Colonic mucosa (tissue), 4 donors: ENCODE results near the gene OR2H1. TPM values are rescaled to one million over a fixed set of nuclear protein-coding genes. Genes with fewer than 3 reads are reported as not detected.

Experiments used
- DNase-seq: peaks from one replicate; pipeline ENCODE4 v3.0.0-alpha.2; 2020
- H3K27ac ChIP-seq: fragments of 200-600 bp; one replicate; pipeline ENCODE4 v1.8.0; 2021
- H3K27me3 ChIP-seq: fragments of 200-600 bp; one replicate; pipeline ENCODE4 v1.8.0; 2021
- H3K36me3 ChIP-seq: fragments of 200-600 bp; one replicate; pipeline ENCODE4 v1.8.0; 2021
- H3K4me1 ChIP-seq: fragments of 200-600 bp; one replicate; pipeline ENCODE4 v1.8.0; 2021; ENCODE audit warnings: mild to moderate bottlenecking
- H3K4me3 ChIP-seq: fragments of 200-600 bp; one replicate; pipeline ENCODE4 v1.8.0; 2021
- H3K9ac ChIP-seq, 2 donors: one replicate each; pipeline ENCODE4 v1.7.0; 2013; ENCODE audit warnings: control low read depth in 2 of 2, low read depth in 2 of 2, low read length in 2 of 2
- H3K9me3 ChIP-seq: fragments of 200-600 bp; one replicate; pipeline ENCODE4 v1.8.0; 2021
- intact Hi-C: fragments of 100-400 bp; cut with DNase I; formaldehyde crosslinking; loops from one replicate; pipeline ENCODE4 v1.14.1; 2022
- total RNA-seq, 2 donors: library from RNA; stranded (reverse); fragmentation: NEBNext Ultra II Directional in 1 of 2; extraction: Animal tissue kit (Norgen Biotek cat#: 25700) in 1 of 2; gene quantifications; one replicate each; pipeline ENCODE4 v1.2.1, GENCODE V29; 2021
- TF ChIP-seq, protein P1 (sequence below): fragments of 200-600 bp; IDR thresholded peaks from one replicate; pipeline ENCODE4 v1.8.0; 2022; ENCODE audit warnings: antibody characterized with exemption, mild to moderate bottlenecking
- donor health status: healthy.
- donor health status: DM: no; HTN: no; CAD: no.
- donor health status: DM: no; HTN: no; CAD: no.

Gene OR2H1
- total RNA-seq, 2 donors from 2014 or later: not detected

DNA sequence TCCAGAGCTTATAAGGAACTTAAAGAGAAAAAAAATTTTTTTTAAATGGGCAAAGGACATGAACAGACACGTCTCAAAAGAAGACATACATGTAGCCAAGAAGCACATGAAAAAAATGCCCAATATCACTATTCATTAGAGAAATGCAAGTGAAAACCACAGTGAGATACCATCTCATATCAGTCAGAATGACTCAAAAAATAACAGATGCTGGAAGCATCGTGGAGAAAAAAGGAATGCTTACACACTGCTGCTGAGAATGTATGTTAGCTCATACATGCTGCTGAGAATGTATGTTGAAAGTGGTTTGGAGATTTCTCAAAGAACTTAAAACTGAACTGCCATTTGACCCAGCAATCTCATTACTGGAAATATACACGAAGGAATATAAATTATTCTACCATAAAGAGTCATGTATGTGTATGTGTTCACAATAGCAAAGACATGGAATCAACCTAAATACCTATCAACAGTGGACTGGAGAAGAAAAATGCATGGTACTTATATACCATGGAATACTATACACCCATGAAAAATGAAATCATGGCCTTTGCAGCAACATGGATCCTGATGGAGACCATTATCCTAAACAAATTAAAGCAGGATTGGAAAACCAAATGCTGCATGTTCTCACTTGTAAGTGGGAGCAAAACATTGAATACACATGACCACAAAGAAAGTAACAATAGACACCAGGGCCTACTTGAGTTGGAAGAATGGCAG, 5.3 kb upstream of the OR2H1 start:
- Histone ChIP-seq H3K9ac (no peak overlapping the region), H3K27me3 (no peaks in the 10 kb centered on the region), H3K4me1 (no peaks in the 10 kb centered on the region), H3K4me3 (no peak overlapping the region), H3K27ac (no peak overlapping the region), H3K9me3 (no peaks in the 10 kb centered on the region), H3K36me3 (no peaks in the 10 kb centered on the region)
- intact Hi-C loops: no loop called here
- TF ChIP-seq, protein P1, sequence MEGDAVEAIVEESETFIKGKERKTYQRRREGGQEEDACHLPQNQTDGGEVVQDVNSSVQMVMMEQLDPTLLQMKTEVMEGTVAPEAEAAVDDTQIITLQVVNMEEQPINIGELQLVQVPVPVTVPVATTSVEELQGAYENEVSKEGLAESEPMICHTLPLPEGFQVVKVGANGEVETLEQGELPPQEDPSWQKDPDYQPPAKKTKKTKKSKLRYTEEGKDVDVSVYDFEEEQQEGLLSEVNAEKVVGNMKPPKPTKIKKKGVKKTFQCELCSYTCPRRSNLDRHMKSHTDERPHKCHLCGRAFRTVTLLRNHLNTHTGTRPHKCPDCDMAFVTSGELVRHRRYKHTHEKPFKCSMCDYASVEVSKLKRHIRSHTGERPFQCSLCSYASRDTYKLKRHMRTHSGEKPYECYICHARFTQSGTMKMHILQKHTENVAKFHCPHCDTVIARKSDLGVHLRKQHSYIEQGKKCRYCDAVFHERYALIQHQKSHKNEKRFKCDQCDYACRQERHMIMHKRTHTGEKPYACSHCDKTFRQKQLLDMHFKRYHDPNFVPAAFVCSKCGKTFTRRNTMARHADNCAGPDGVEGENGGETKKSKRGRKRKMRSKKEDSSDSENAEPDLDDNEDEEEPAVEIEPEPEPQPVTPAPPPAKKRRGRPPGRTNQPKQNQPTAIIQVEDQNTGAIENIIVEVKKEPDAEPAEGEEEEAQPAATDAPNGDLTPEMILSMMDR: no peak
- no peak for DNase-seq

DNA sequence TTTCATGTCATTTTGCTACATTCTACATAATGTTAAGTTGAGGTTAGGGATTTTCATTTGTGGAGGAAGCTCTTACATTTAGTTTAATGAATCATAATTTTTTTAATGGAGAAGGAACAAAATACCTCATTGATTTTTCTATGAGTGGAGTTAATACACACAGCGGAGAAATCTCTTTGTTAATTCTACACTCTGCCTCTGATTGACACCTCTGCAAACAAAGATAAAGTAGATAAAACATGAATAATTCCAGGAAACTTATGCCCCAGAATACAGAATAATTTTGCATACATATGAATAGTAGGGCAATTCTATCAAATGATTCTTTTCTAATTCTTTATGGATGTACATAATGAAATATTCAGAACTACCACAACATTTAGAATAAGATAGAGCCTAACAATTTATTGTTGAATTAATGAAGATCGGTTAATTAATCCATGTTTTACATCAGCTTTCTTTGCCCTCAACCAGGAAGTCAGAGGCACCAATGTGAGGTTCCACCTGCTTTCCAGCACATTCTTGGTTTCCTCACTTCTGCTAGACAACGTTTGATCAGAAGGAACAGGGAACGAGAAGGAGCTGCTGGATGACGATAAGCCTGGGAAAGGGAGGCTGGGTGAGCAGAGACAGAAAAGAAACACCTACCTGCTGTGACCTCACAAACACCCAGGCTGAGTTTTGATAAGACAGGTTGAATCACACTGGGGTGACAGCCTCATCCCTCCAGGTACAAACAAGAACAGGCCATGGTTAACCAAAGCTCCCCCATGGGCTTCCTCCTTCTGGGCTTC, 4.3 kb downstream of the OR2H1 start:
- H3K4me1 ChIP-seq: no peaks in the 10 kb centered on the region
- H3K9me3 ChIP-seq: no peaks in the 10 kb centered on the region
- intact Hi-C loops: no loop called here
- TF ChIP-seq, protein P1: no peak
- H3K27ac ChIP-seq: no peak overlapping the region
- DNase-seq: no peak
- no peaks in the 10 kb centered on the region for H3K27me3 ChIP-seq
- no peak overlapping the region for H3K4me3 ChIP-seq
- H3K36me3 ChIP-seq: no peaks in the 10 kb centered on the region
- H3K9ac ChIP-seq: no peak overlapping the region

DNA sequence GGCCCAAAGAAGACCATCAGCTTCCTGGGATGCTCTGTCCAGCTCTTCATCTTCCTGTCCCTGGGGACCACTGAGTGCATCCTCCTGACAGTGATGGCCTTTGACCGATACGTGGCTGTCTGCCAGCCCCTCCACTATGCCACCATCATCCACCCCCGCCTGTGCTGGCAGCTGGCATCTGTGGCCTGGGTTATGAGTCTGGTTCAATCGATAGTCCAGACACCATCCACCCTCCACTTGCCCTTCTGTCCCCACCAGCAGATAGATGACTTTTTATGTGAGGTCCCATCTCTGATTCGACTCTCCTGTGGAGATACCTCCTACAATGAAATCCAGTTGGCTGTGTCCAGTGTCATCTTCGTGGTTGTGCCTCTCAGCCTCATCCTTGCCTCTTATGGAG, 5.1 kb downstream of the OR2H1 start:
- Histone ChIP-seq H3K27ac (no peak overlapping the region), H3K4me1 (no peaks in the 10 kb centered on the region), H3K9ac (no peak overlapping the region), H3K27me3 (no peaks in the 10 kb centered on the region), H3K9me3 (no peaks in the 10 kb centered on the region), H3K36me3 (no peaks in the 10 kb centered on the region), H3K4me3 (no peak overlapping the region)
- TF ChIP-seq, protein P1: no peak
- intact Hi-C loops: no loop called here
- DNase-seq: no peak

DNA sequence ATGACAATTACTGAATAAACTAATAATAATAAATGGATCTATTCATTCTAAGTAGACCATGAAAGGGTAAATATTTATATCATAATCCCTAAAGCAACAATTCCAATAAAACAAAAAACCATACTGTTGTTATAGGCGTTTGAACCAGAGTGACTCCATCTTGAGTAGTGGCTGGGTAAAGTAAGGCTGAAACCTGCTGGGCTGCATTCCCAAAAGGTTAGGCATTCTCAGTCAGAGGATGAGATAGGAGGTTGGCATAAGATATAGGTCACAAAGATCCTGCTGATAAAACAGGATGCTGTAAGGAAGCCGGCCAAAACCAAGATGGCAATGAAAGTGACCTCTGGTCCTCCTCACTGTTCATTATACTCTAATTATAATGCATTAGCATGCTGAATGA, 8.3 kb downstream of the OR2H1 start:
- Histone ChIP-seq H3K4me3 (no peak overlapping the region), H3K36me3 (no peaks in the 10 kb centered on the region), H3K9me3 (no peaks in the 10 kb centered on the region), H3K4me1 (no peaks in the 10 kb centered on the region), H3K27me3 (no peaks in the 10 kb centered on the region), H3K27ac (no peak overlapping the region), H3K9ac (no peak overlapping the region)
- TF ChIP-seq, protein P1: no peak
- intact Hi-C loops: no loop called here
- DNase-seq: no peak

DNA sequence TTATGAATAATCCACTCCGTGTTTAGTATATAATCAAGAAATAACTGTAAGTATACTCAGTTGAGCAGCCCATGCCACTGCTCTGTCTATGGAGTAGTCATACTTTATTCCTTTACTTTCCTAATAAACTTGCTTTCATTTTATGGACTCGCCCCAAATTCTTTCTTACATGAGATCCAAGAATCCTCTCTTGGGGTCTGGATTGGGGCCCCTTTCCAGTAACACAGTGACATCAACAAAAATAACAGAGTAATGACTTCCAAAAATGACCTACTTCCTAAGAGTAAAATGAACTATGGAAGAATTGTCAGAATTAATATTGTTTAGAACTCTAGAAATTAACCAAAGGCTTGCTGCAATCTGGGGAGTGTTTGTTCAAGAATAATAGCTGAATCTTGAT, 8.8 kb downstream of the OR2H1 start:
- Histone ChIP-seq H3K9me3 (no peaks in the 10 kb centered on the region), H3K36me3 (no peaks in the 10 kb centered on the region), H3K27me3 (no peaks in the 10 kb centered on the region), H3K27ac (no peak overlapping the region), H3K4me3 (no peak overlapping the region), H3K4me1 (no peaks in the 10 kb centered on the region), H3K9ac (no peak overlapping the region)
- TF ChIP-seq, protein P1: no peak
- no peak for DNase-seq
- intact Hi-C loops: no loop called here
